OCI-M1 (cell line): Measurements from ENCODE around the gene INPP4B.
"Not testable (repeated sequence)": the region's sequence is repeated elsewhere in the genome, so short reads cannot be mapped to it uniquely, and the experiment has no call there.

Experiments
- DNase-seq: peaks from one replicate; lab custom pipeline; 2025; lab: John Stamatoyannopoulos, UW

The INPP4B gene

GRCh38 chr4:142083264-142083663 is 762.8 kb downstream of the INPP4B start:
- DNase-seq: no peak

GRCh38 chr4:142081025-142081424 is 765.1 kb downstream of the INPP4B start:
- no peak for DNase-seq

GRCh38 chr4:142079959-142080358 is 766.1 kb downstream of the INPP4B start:
- no peak for DNase-seq

GRCh38 chr4:142077048-142077447 is 769.1 kb downstream of the INPP4B start:
- DNase-seq: no peak

GRCh38 chr4:142068304-142068703 is 777.8 kb downstream of the INPP4B start:
- not testable (repeated sequence) for DNase-seq

- not testable (repeated sequence) for DNase-seq
Observed at GRCh38 chr4:142066562-142066961, 779.5 kb downstream of the INPP4B start.

- DNase-seq: no peak
Observed at GRCh38 chr4:142065086-142065647, 780.9 kb downstream of the INPP4B start.

- no peak for DNase-seq
Observed at GRCh38 chr4:142064181-142064580, 781.9 kb downstream of the INPP4B start.

- DNase-seq: no peak
Observed at GRCh38 chr4:142045996-142046395, 800.1 kb downstream of the INPP4B start.

GRCh38 chr4:142044271-142044670 is 801.8 kb downstream of the INPP4B start:
- DNase-seq: no peak

- DNase-seq: no peak
Observed at GRCh38 chr4:142043509-142043908, 802.6 kb downstream of the INPP4B start.

- DNase-seq: no peak
Observed at GRCh38 chr4:142041788-142042187, 804.3 kb downstream of the INPP4B start.

GRCh38 chr4:142040043-142040442 is 806.1 kb downstream of the INPP4B start:
- no peak for DNase-seq

- DNase-seq: no peak
Observed at GRCh38 chr4:142036795-142037583, 809.1 kb downstream of the INPP4B start.

- DNase-seq: no peak
Observed at GRCh38 chr4:142035566-142035965, 810.5 kb downstream of the INPP4B start.

GRCh38 chr4:142034101-142034500 is 812.0 kb downstream of the INPP4B start:
- DNase-seq: no peak

- no peak for DNase-seq
Observed at GRCh38 chr4:142030010-142030409, 816.1 kb downstream of the INPP4B start.

GRCh38 chr4:142021761-142022160 is 824.3 kb downstream of the INPP4B start:
- DNase-seq: no peak

- no peak for DNase-seq
Observed at GRCh38 chr4:142021181-142021580, 824.9 kb downstream of the INPP4B start.

GRCh38 chr4:142016031-142016430 is 830.1 kb downstream of the INPP4B start:
- peak; percentile 25 for DNase-seq

GRCh38 chr4:142009751-142010150 is 836.4 kb downstream of the INPP4B start:
- no peak for DNase-seq

- DNase-seq: no peak
Observed at GRCh38 chr4:142005519-142005918, 840.6 kb downstream of the INPP4B start.

- peak; percentile 80 for DNase-seq
Observed at GRCh38 chr4:141999446-142000143, 846.5 kb downstream of the INPP4B start.
